ENCODE results near the gene SMARCA1.
"Not testable (repeated sequence)": the region's sequence is repeated elsewhere in the genome, so short reads cannot be mapped to it uniquely, and the experiment has no call there.

SMARCA1 gene

GRCh38 chrX:129523079-129523911 is at the start of gene SMARCA1:
SMARCA1 (minus strand) TSS chrX:129523490; CDS start chrX:129523370, 120 bp downstream.
- no peak for DNase-seq (ENCODE audit: low read depth)

GRCh38 chrX:129572422-129572821 is 49.1 kb upstream of the SMARCA1 start:
- DNase-seq (ENCODE audit: low read depth), result no peak

- no peak for DNase-seq (ENCODE audit: low read depth)
These were observed 45.1 kb upstream of the SMARCA1 start for GRCh38 chrX:129568349-129568748.

GRCh38 chrX:129566073-129566472 is 42.8 kb upstream of the SMARCA1 start:
- no peak for DNase-seq (ENCODE audit: low read depth)

GRCh38 chrX:129565046-129565650 is 41.9 kb upstream of the SMARCA1 start:
- no peak for DNase-seq (ENCODE audit: low read depth)

GRCh38 chrX:129564345-129564744 is 41.1 kb upstream of the SMARCA1 start:
- DNase-seq (ENCODE audit: low read depth), result not testable (repeated sequence)

GRCh38 chrX:129561453-129561852 is 38.2 kb upstream of the SMARCA1 start:
- no peak for DNase-seq (ENCODE audit: low read depth)

GRCh38 chrX:129559783-129560182 is 36.5 kb upstream of the SMARCA1 start:
- DNase-seq (ENCODE audit: low read depth), result no peak

- DNase-seq (ENCODE audit: low read depth), result no peak
These were observed 34.7 kb upstream of the SMARCA1 start for GRCh38 chrX:129557844-129558480.

- DNase-seq (ENCODE audit: low read depth), result no peak
These were observed 33.6 kb upstream of the SMARCA1 start for GRCh38 chrX:129556806-129557315.

GRCh38 chrX:129554816-129555215 is 31.5 kb upstream of the SMARCA1 start:
- not testable (repeated sequence) for DNase-seq (ENCODE audit: low read depth)

GRCh38 chrX:129553619-129554288 is 30.5 kb upstream of the SMARCA1 start:
- DNase-seq (ENCODE audit: low read depth), result no peak

GRCh38 chrX:129549124-129549523 is 25.8 kb upstream of the SMARCA1 start:
- DNase-seq (ENCODE audit: low read depth), result no peak

GRCh38 chrX:129545408-129545807 is 22.1 kb upstream of the SMARCA1 start:
- no peak for DNase-seq (ENCODE audit: low read depth)

- no peak for DNase-seq (ENCODE audit: low read depth)
These were observed 21.5 kb upstream of the SMARCA1 start for GRCh38 chrX:129544780-129545179.

- no peak for DNase-seq (ENCODE audit: low read depth)
These were observed 17.5 kb upstream of the SMARCA1 start for GRCh38 chrX:129540722-129541184.

GRCh38 chrX:129540068-129540653 is 16.9 kb upstream of the SMARCA1 start, which contains the start of gene OCRL:
OCRL (plus strand) TSS chrX:129540259; CDS start chrX:129540440, 181 bp downstream.
- no peak for DNase-seq (ENCODE audit: low read depth)

- DNase-seq (ENCODE audit: low read depth), result no peak
These were observed 11.7 kb upstream of the SMARCA1 start for GRCh38 chrX:129534816-129535578.

- DNase-seq (ENCODE audit: low read depth), result no peak
These were observed 7.8 kb upstream of the SMARCA1 start for GRCh38 chrX:129531132-129531531.

GRCh38 chrX:129530410-129530809 is 7.1 kb upstream of the SMARCA1 start:
- no peak for DNase-seq (ENCODE audit: low read depth)

All from stimulated activated CD8-positive, alpha-beta memory T cell treated with anti-CD3 and anti-CD28 coated beads, Interleukin-7, amount 100 ng/mL, for 24 hours (primary cell).